ENCODE results near the gene OR4D11.

OR4D11 gene

GRCh38 chr11:59552844-59553243 lies 49.5 kb downstream of the OR4D11 start:
- TF ChIP-seq JUND (IDR thresholded peaks at IDR 0.05; ENCODE audit: low read depth), result no peak
- in situ Hi-C loops (cut with HindIII; ENCODE audit: low pct_unique_long_range_greater_than_20kb, low sequenced_read_pairs), result no loop called here

GRCh38 chr11:59553323-59553722 lies 49.9 kb downstream of the OR4D11 start:
- in situ Hi-C loops (cut with HindIII; ENCODE audit: low pct_unique_long_range_greater_than_20kb, low sequenced_read_pairs), result no loop called here
- DNase-seq (ENCODE audit: low read depth in 1 of 2, low spot score in 1 of 2), result no peak
- no peak for TF ChIP-seq JUND (IDR thresholded peaks at IDR 0.05; ENCODE audit: low read depth)

More at GRCh38 chr11:59552844-59553243, 49.5 kb downstream of the OR4D11 start:
- no peak for DNase-seq (ENCODE audit: low read depth in 1 of 2, low spot score in 1 of 2)

All from T47D (cell line).